Sigmoid colon (tissue), 3 donors: ENCODE data around the gene CHRM1.
"Not testable (repeated sequence)": the region's sequence is repeated elsewhere in the genome, so short reads cannot be mapped to it uniquely, and the experiment has no call there.

Experiments used
- CTCF ChIP-seq, 4 experiments: fragments of 450-650 bp in 3 of 4; fragments of 200-600 bp in 1 of 4; IDR thresholded peaks; one replicate each; pipeline ENCODE4 v1.5.1; 2016 to 2019; ENCODE audit warnings: antibody characterized with exemption in 4 of 4, mild to moderate bottlenecking in 3 of 4, moderate library complexity in 2 of 4
- POLR2A ChIP-seq, 2 donors: fragments of 450-650 bp; IDR thresholded peaks; one replicate each; pipeline ENCODE4 v1.6.1; 2016; ENCODE audit warnings: antibody characterized with exemption in 2 of 2, mild to moderate bottlenecking in 2 of 2, moderate library complexity in 2 of 2

DNA sequence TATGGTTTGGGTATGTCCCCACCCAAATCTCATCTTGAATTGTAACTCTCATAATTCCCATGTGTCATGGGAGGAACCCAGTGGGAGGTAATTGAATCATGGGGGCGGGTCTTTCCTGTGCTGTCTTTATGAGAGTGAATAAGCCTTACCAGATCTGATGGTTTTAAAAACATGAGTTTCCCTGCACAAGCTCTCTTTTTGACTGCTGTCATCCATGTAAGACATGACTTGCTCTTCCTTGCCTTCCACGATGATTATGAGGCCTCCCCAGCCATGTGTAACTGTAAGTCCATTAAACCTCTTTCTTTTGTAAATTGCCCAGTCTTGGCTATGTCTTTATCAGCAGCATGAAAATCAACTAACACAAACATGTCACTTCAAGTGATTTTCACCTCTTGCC lies 16.4 kb upstream of the CHRM1 start:
- not testable (repeated sequence) for TF ChIP-seq CTCF, POLR2A (IDR thresholded peaks at IDR 0.05)
